IMR-90 (cell line): Measurements from ENCODE around the gene HDDC2. TPM values are rescaled to one million over a fixed set of nuclear protein-coding genes. Genes with fewer than 3 reads are reported as not detected.
A peak's percentile ranks its signal among the peaks of the same experiment; 100 is the strongest.

Experiments
- ATAC-seq: fragments of 200-7000 bp; cut with Tn5 transposase; 2 replicates; pipeline ENCODE4 v1.9.1; 2020; ENCODE audit warnings: low read depth, mild to moderate bottlenecking, moderate library complexity
- BruUV-seq: library from RNA; stranded (reverse); fragments of 400-500 nt; replicated peaks from 2 replicates; lab custom pipeline; 2021; lab: Mats Ljungman, UMichigan
- CTCF ChIA-PET: fragments of 300-600 bp; formaldehyde crosslinking; extraction: SDS; loops from one replicate; lab custom pipeline; 2021; ENCODE audit warnings: antibody characterized with exemption; lab: Yijun Ruan, JAX
- POLR2A ChIA-PET: fragments of 300-600 bp; sonication (Branson Sonifier 250); formaldehyde crosslinking; loops from one replicate; lab custom pipeline; 2022; ENCODE audit warnings: antibody characterized with exemption; ENCODE audit not compliant: unreplicated experiment; lab: Charles Lee
- DNase-seq: peaks from one replicate; pipeline ENCODE4 v3.0.0; 2013
- H2AFZ ChIP-seq: replicated peaks from 2 replicates; pipeline ENCODE3; 2013; ENCODE audit warnings: low read length, mild to moderate bottlenecking; ENCODE audit not compliant: poor library complexity
- H2AK5ac ChIP-seq: 2 replicates; pipeline ENCODE4 v1.6.1; 2013; ENCODE audit warnings: low read depth, low read length, inconsistent platforms
- H2AK9ac ChIP-seq: replicated peaks from 2 replicates; pipeline ENCODE3; 2013; ENCODE audit warnings: mild to moderate bottlenecking, low read depth, low read length, moderate library complexity; ENCODE audit not compliant: poor library complexity
- H2BK120ac ChIP-seq: 2 replicates; pipeline ENCODE4 v1.6.1; 2013; ENCODE audit warnings: low read depth, low read length, inconsistent platforms
- H2BK15ac ChIP-seq: 3 replicates; pipeline ENCODE4 v1.6.1; 2013; ENCODE audit warnings: low read depth, low read length, inconsistent platforms
- H2BK20ac ChIP-seq: 2 replicates; pipeline ENCODE4 v1.6.1; 2013; ENCODE audit warnings: low read depth, mild to moderate bottlenecking, inconsistent platforms, low read length, moderate library complexity
- H2BK5ac ChIP-seq: 2 replicates; pipeline ENCODE4 v1.6.1; 2013; ENCODE audit warnings: mild to moderate bottlenecking, low read depth, low read length, inconsistent platforms; ENCODE audit not compliant: poor library complexity, severe bottlenecking
- H3K14ac ChIP-seq: replicated peaks from 2 replicates; pipeline ENCODE4 v1.6.1; 2013; ENCODE audit warnings: low read depth, low read length, inconsistent platforms
- H3K18ac ChIP-seq: 2 replicates; pipeline ENCODE4 v1.6.1; 2013; ENCODE audit warnings: low read depth, low read length, control low read depth
- H3K23ac ChIP-seq: 2 replicates; pipeline ENCODE4 v1.6.1; 2013; ENCODE audit warnings: low read depth, low read length, inconsistent platforms
- H3K27ac ChIP-seq: 2 replicates; pipeline ENCODE4 v1.5.1; 2013; ENCODE audit warnings: mild to moderate bottlenecking, control low read depth, low read length; ENCODE audit not compliant: insufficient read depth
- H3K27me3 ChIP-seq: 2 replicates; pipeline ENCODE4 v1.6.1; 2013; ENCODE audit warnings: low read length; ENCODE audit not compliant: control insufficient read depth, insufficient read depth
- H3K36me3 ChIP-seq: 2 replicates; pipeline ENCODE4 v1.6.1; 2013; ENCODE audit warnings: low read length, mixed read lengths; ENCODE audit not compliant: control insufficient read depth, insufficient read depth
- H3K4ac ChIP-seq: 2 replicates; pipeline ENCODE4 v1.6.1; 2013; ENCODE audit warnings: low read depth, low read length, inconsistent platforms
- H3K4me1 ChIP-seq: 2 replicates; pipeline ENCODE4 v1.6.1; 2013; ENCODE audit warnings: low read length, mixed read lengths; ENCODE audit not compliant: control insufficient read depth, insufficient read depth
- H3K4me2 ChIP-seq: 2 replicates; pipeline ENCODE4 v1.6.1; 2013; ENCODE audit warnings: low read depth, mild to moderate bottlenecking, control low read depth, low read length, moderate library complexity
- H3K4me3 ChIP-seq: 2 replicates; pipeline ENCODE4 v1.5.1; 2013; ENCODE audit warnings: low read depth, mild to moderate bottlenecking, control low read depth, low read length, moderate library complexity; ENCODE audit not compliant: insufficient read depth
- H3K56ac ChIP-seq: 2 replicates; pipeline ENCODE4 v1.6.1; 2013; ENCODE audit warnings: low read length, inconsistent platforms; ENCODE audit not compliant: insufficient read depth; ENCODE audit errors: extremely low read depth
- H3K79me1 ChIP-seq, 2 experiments: 2 replicates each; pipeline ENCODE4 v1.6.1; 2013; ENCODE audit warnings: low read length in 2 of 2, inconsistent platforms in 1 of 2, low read depth in 1 of 2
- H3K9ac ChIP-seq: 2 replicates; pipeline ENCODE4 v1.6.1; 2013; ENCODE audit warnings: low read depth, low read length, control low read depth
- H3K9me1 ChIP-seq: 2 replicates; pipeline ENCODE4 v1.6.1; 2013; ENCODE audit warnings: low read length, inconsistent platforms; ENCODE audit not compliant: insufficient read depth
- H3K9me3 ChIP-seq: 2 replicates; pipeline ENCODE4 v1.6.1; 2013; ENCODE audit warnings: low read length; ENCODE audit not compliant: control insufficient read depth, insufficient read depth
- H4K20me1 ChIP-seq: 2 replicates; pipeline ENCODE4 v1.6.1; 2013; ENCODE audit warnings: low read length, inconsistent platforms; ENCODE audit not compliant: insufficient read depth
- H4K5ac ChIP-seq: 2 replicates; pipeline ENCODE4 v1.6.1; 2013; ENCODE audit warnings: mild to moderate bottlenecking, low read depth, low read length, control low read depth
- H4K8ac ChIP-seq, 2 experiments: 2 replicates each; pipeline ENCODE4 v1.6.1; 2013; ENCODE audit warnings: low read depth in 2 of 2, low read length in 2 of 2, control low read depth in 1 of 2, inconsistent platforms in 1 of 2
- H4K91ac ChIP-seq: 2 replicates; pipeline ENCODE4 v1.6.1; 2013; ENCODE audit warnings: low read depth, low read length, inconsistent platforms; ENCODE audit not compliant: insufficient read depth
- BHLHE40 ChIP-seq: fragments of 150-350 bp; IDR thresholded peaks from 2 replicates; pipeline ENCODE4 v1.6.1; 2016; ENCODE audit warnings: mild to moderate bottlenecking, low read depth, low read length
- CHD1 ChIP-seq: IDR thresholded peaks from 2 replicates; pipeline ENCODE4 v1.6.1; 2012; ENCODE audit warnings: low read depth, low read length, improper control_type of control experiment
- MXI1 ChIP-seq: IDR thresholded peaks from 2 replicates; pipeline ENCODE4 v1.6.1; 2012; ENCODE audit warnings: low read depth, mild to moderate bottlenecking, low read length, moderate library complexity, borderline replicate concordance
- WGBS, 2 experiments: methylation state at CpG; one replicate each; pipeline versions ENCODE4 v1.1.5 to v1.1.7; 2013; ENCODE audit warnings: missing lambda C conversion rate in 2 of 2; ENCODE audit not compliant: insufficient read length in 1 of 2; ENCODE audit errors: extremely low coverage in 2 of 2; 5-methylcytosine and 5-hydroxymethylcytosine counted together
- dilution Hi-C: fragments of 300-500 bp; cut with HindIII; formaldehyde crosslinking; loops from one replicate; pipeline ENCODE4 v1.14.3; 2018; ENCODE audit warnings: low sequenced_read_pairs; ENCODE audit not compliant: unreplicated experiment
- in situ Hi-C: fragments of 300-500 bp; cut with MboI; formaldehyde crosslinking; loops from 3 replicates; pipeline ENCODE4 v1.14.3; 2019; ENCODE audit warnings: low sequenced_read_pairs, inconsistent platforms, mixed read lengths
- intact Hi-C: fragments of 100-400 bp; cut with micrococcal nuclease; formaldehyde crosslinking; loops from 2 replicates; pipeline ENCODE4 v1.10.0; 2022
- polyA plus RNA-seq, 3 experiments: library from polyadenylated mRNA; depleted of rRNA; stranded (reverse); fragments of >200 nt; gene quantifications; 2 replicates each; pipeline ENCODE4 v1.2.3, GENCODE V29; 2012; ENCODE audit warnings: low replicate concordance in 1 of 3
- total RNA-seq: library from RNA; depleted of rRNA; stranded (reverse); fragments of >200 nt; gene quantifications from 2 replicates; pipeline ENCODE4 v1.2.3, GENCODE V29; 2012

The HDDC2 gene
- total and polyA plus RNA-seq, 2 of the 4 experiments (the other 2 are of a cell fraction), result 40.9 to 68.6 TPM

DNA sequence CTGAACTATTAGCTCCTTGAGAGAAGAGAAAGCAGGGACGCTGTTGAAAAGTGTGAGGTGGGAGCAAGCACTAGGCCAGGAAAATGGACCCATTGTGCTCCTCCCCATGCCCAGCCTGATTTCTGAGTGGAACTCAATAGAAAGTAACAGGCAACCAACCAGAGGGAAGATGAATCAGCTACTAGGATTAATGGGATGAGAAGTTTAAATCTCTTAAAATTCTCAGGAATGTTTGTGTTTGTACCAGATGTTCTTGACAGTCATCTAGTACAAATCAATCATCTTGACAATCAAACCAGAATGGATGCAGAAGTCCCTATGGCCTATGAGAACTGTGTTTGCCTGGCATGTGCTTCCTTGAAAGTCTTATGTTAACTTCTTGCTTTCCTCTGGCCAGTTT lies 48.9 kb downstream of the HDDC2 start:
- ATAC-seq (peak; percentile 74), DNase-seq (peak; percentile 76)
- H2BK20ac ChIP-seq, result peak overlapping the region; percentile 79; the same call in 1 of the 2 replicates
- no peaks in the 10 kb centered on the region for H3K36me3 ChIP-seq
- in situ Hi-C loops (no loop called here), dilution Hi-C loops (no loop called here), intact Hi-C loops (loop anchor here (5.0 kb wide), 1 partner anchor 51 kb away; no protein-coding TSS in a partner anchor)
- no peak overlapping the region for H3K4me2 ChIP-seq
- BruUV-seq, result no TSS peak
- H3K9me3 ChIP-seq, result no peaks in the 10 kb centered on the region
- H3K27me3 ChIP-seq, result no peaks in the 10 kb centered on the region
- H4K91ac ChIP-seq, result peak overlapping the region; percentile 57; the same call in 1 of the 2 replicates
- no peak overlapping the region for H3K56ac ChIP-seq
- H4K5ac ChIP-seq, result peak overlapping the region; percentile 33; the same call in 1 of the 2 replicates
- CTCF ChIA-PET, result no interaction called here
- WGBS, 2 experiments, result no CpG with 5 or more reads among the region's 1 CpG
- no peak overlapping the region for H3K27ac ChIP-seq
- H3K18ac ChIP-seq, result peak overlapping the region; percentile 71; the same call in 1 of the 2 replicates
- H3K9ac ChIP-seq, result no peak overlapping the region
- H3K79me1 ChIP-seq, result no peaks in the 10 kb centered on the region
- H4K8ac ChIP-seq, result peak overlapping the region in 1 of 2 experiments; percentile 85; a peak in 2 of 4 replicates
- peaks cover 13% of the 10 kb centered on the region for H3K4me1 ChIP-seq
- H3K4me3 ChIP-seq, result no peak overlapping the region
- POLR2A ChIA-PET, result no interaction called here
- no peaks in the 10 kb centered on the region for H4K20me1 ChIP-seq
- peak overlapping the region; percentile 76; the same call in 1 of the 3 replicates for H2BK15ac ChIP-seq
- TF ChIP-seq CHD1 (no peak), BHLHE40 (no peak), MXI1 (no peak)
- no peak overlapping the region for H3K23ac ChIP-seq
- H2AK5ac ChIP-seq, result peak overlapping the region; percentile 17; the same call in 1 of the 2 replicates
- peak overlapping the region; percentile 82 for H2AFZ ChIP-seq
- H2AK9ac ChIP-seq, result peak overlapping the region; percentile 65
- peak overlapping the region; percentile 43; the same call in 1 of the 2 replicates for H3K14ac ChIP-seq
- H3K4ac ChIP-seq, result peak overlapping the region; percentile 49; the same call in 1 of the 2 replicates
- peak overlapping the region; percentile 72; the same call in 1 of the 2 replicates for H2BK120ac ChIP-seq
- H3K9me1 ChIP-seq, result 0 out of 2 replicates have a peak, but pooled peaks cover 3% of the 10 kb centered on the region
- H2BK5ac ChIP-seq, result peak overlapping the region; percentile 50
